HG03432 (cell line): ENCODE measurements around the gene KIF15.
"Not testable (repeated sequence)": the region's sequence is repeated elsewhere in the genome, so short reads cannot be mapped to it uniquely, and the experiment has no call there.

Source experiments
- ATAC-seq: cut with Tn5 transposase; IDR thresholded peaks from one replicate; pipeline ENCODE4 v1.9.1; 2021; ENCODE audit warnings: mild to moderate bottlenecking, moderate library complexity; ENCODE audit not compliant: unreplicated experiment

The KIF15 gene

GRCh38 chr3:44825264-44825925, 63.8 kb downstream of the KIF15 start:
- ATAC-seq: no peak

- ATAC-seq: no peak
Measured at GRCh38 chr3:44827196-44827595, 65.6 kb downstream of the KIF15 start.

- no peak for ATAC-seq
Measured at GRCh38 chr3:44831232-44831631, 69.6 kb downstream of the KIF15 start.

GRCh38 chr3:44832032-44832431, 70.4 kb downstream of the KIF15 start:
- ATAC-seq: no peak

- no peak for ATAC-seq
Measured at GRCh38 chr3:44832965-44833364, 71.4 kb downstream of the KIF15 start.

- ATAC-seq: no peak
Measured at GRCh38 chr3:44833394-44833793, 71.8 kb downstream of the KIF15 start.

- no peak for ATAC-seq
Measured at GRCh38 chr3:44835684-44836083, 74.1 kb downstream of the KIF15 start.

GRCh38 chr3:44842376-44842775, 80.8 kb downstream of the KIF15 start:
- ATAC-seq: no peak

- no peak for ATAC-seq
Measured at GRCh38 chr3:44845528-44846520, 84.2 kb downstream of the KIF15 start.

GRCh38 chr3:44848634-44849033, 87.0 kb downstream of the KIF15 start:
- ATAC-seq: no peak

- ATAC-seq: not testable (repeated sequence)
Measured at GRCh38 chr3:44856663-44857062, 95.1 kb downstream of the KIF15 start.

- ATAC-seq: no peak
Measured at GRCh38 chr3:44860117-44860516, 98.5 kb downstream of the KIF15 start.

- ATAC-seq: peak; percentile 96
Measured at GRCh38 chr3:44861412-44862225, 100.0 kb downstream of the KIF15 start, which contains the start of gene TMEM42. TSS of gene TMEM42 (plus strand) at chr3:44861912. CDS start at chr3:44861925, 13 bp downstream.

GRCh38 chr3:44862226-44862637, 100.6 kb downstream of the KIF15 start:
- peak; percentile 40 for ATAC-seq

- no peak for ATAC-seq
Measured at GRCh38 chr3:44865272-44866035, 103.9 kb downstream of the KIF15 start.

GRCh38 chr3:44867421-44868111, 106.0 kb downstream of the KIF15 start:
- no peak for ATAC-seq

- ATAC-seq: no peak
Measured at GRCh38 chr3:44870375-44871061, 108.9 kb downstream of the KIF15 start.

GRCh38 chr3:44874308-44874707, 112.7 kb downstream of the KIF15 start, which contains the start of gene TGM4:
TSS of gene TGM4 (plus strand) at chr3:44874608. CDS start at chr3:44874679, 71 bp downstream.
- no peak for ATAC-seq

- no peak for ATAC-seq
Measured at GRCh38 chr3:44875596-44875995, 114.0 kb downstream of the KIF15 start.
